ENCODE measurements around the gene MMP20. TPM values are rescaled to one million over a fixed set of nuclear protein-coding genes. Genes with fewer than 3 reads are reported as not detected.
A peak's percentile ranks its signal among the peaks of the same experiment; 100 is the strongest.

The MMP20 gene, protein sequence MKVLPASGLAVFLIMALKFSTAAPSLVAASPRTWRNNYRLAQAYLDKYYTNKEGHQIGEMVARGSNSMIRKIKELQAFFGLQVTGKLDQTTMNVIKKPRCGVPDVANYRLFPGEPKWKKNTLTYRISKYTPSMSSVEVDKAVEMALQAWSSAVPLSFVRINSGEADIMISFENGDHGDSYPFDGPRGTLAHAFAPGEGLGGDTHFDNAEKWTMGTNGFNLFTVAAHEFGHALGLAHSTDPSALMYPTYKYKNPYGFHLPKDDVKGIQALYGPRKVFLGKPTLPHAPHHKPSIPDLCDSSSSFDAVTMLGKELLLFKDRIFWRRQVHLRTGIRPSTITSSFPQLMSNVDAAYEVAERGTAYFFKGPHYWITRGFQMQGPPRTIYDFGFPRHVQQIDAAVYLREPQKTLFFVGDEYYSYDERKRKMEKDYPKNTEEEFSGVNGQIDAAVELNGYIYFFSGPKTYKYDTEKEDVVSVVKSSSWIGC
- total RNA-seq, result under 1 TPM in 1 of 3 donors, not detected in 2; 0.59 TPM

DNA sequence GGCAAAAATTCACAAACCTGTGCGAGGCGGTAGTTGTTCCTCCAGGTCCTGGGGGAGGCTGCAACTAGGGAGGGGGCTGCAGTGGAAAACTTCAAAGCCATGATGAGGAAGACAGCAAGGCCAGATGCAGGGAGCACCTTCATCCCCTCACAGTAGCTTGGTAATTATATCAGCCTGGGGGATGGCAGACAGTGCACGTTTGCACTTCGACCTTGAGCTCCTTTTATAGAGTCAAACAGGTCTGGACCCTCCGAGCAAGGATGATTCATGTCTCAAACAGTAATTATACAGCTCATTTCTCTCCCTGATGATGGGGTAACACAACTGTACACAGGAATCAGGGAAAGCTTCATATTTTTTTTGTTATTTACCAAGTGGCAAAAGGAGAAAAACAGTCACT is at the start of gene MMP20:
MMP20 (minus strand) TSS at position 156 of the 400 bp plus-strand sequence; CDS start at position 143, 13 bp downstream.
- no peaks in the 10 kb centered on the region for H3K36me3 ChIP-seq
- no peak within 1 kb of the TSS for H3K4me3 ChIP-seq
- DNase-seq (ENCODE audit: low spot score in 2 of 2), result no peak
- intact Hi-C loops (cut with DNase I; ENCODE audit: low total_unique reads), result no loop called here
- H3K27me3 ChIP-seq, result no peaks in the 10 kb centered on the region
- TF ChIP-seq, protein P1, sequence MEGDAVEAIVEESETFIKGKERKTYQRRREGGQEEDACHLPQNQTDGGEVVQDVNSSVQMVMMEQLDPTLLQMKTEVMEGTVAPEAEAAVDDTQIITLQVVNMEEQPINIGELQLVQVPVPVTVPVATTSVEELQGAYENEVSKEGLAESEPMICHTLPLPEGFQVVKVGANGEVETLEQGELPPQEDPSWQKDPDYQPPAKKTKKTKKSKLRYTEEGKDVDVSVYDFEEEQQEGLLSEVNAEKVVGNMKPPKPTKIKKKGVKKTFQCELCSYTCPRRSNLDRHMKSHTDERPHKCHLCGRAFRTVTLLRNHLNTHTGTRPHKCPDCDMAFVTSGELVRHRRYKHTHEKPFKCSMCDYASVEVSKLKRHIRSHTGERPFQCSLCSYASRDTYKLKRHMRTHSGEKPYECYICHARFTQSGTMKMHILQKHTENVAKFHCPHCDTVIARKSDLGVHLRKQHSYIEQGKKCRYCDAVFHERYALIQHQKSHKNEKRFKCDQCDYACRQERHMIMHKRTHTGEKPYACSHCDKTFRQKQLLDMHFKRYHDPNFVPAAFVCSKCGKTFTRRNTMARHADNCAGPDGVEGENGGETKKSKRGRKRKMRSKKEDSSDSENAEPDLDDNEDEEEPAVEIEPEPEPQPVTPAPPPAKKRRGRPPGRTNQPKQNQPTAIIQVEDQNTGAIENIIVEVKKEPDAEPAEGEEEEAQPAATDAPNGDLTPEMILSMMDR (IDR thresholded peaks at IDR 0.05), result no peak
- TF ChIP-seq POLR2AphosphoS5 (IDR thresholded peaks at IDR 0.05), result no peak
- no peak for TF ChIP-seq POLR2A (IDR thresholded peaks at IDR 0.05)
- no peaks in the 10 kb centered on the region for H3K4me1 ChIP-seq
- no peak within 1 kb of the TSS for H3K27ac ChIP-seq
- H3K9me3 ChIP-seq, result no peaks in the 10 kb centered on the region

DNA sequence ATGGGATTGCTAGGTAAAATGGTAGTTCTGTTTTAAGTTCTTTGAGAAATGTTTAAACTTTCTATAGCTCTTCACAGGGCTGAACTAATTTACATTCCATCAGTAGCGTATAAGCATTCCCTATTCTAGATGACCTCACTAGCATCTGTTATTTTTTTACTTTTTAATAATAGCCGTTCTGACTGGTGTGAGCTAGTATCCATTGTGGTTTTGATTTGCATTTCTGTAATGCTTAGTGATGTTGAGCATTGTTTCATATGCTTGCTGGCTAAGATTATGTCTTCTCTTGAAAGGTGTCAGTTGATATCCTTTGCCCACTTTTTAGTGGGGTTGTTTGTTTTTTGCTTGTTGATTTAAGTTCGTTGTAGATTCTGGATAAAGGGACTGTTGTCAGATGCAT is 44.5 kb upstream of the MMP20 start:
- Histone ChIP-seq H3K27ac (no peak overlapping the region), H3K4me3 (no peak overlapping the region), H3K36me3 (no peaks in the 10 kb centered on the region), H3K27me3 (no peaks in the 10 kb centered on the region), H3K4me1 (no peaks in the 10 kb centered on the region), H3K9me3 (no peaks in the 10 kb centered on the region)
- DNase-seq (ENCODE audit: low spot score in 2 of 2), result no peak
- TF ChIP-seq POLR2AphosphoS5 (IDR thresholded peaks at IDR 0.05), result no peak
- no peak for TF ChIP-seq POLR2A (IDR thresholded peaks at IDR 0.05)
- TF ChIP-seq, protein P1 (IDR thresholded peaks at IDR 0.05), result no peak
- intact Hi-C loops (cut with DNase I; ENCODE audit: low total_unique reads), result no loop called here

DNA sequence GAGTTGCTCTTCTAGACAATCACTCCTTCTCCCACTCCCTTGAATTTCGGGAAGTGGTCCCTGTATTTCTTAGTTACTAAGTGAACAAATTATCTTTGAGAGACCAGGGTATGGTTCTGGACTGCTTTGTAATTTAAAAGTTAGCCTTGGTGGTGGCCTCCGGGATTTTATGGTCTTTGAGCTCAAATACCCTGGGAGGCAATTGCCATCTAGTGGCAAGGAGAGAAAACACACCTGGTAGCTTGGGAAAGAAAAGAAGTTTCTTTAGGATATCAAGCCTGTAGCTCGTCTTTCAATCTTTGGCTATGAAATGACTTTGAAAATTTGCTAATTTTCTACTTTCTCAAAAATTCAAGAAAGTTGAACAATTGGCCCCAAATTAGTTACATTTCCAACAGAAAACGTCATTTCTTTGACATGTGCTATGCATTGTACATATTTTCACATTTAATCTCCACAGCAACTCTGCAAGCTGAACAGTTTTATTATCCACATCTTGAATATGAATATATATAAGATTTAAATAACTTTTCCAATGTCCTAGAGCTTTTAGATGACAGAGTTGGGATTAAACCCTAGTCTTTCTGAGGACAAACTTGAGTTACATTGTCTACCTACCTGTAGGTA is 41.3 kb upstream of the MMP20 start:
- H3K36me3 ChIP-seq, result no peaks in the 10 kb centered on the region
- no peak for DNase-seq (ENCODE audit: low spot score in 2 of 2)
- no peaks in the 10 kb centered on the region for H3K4me1 ChIP-seq
- H3K4me3 ChIP-seq, result no peak overlapping the region
- no peaks in the 10 kb centered on the region for H3K9me3 ChIP-seq
- no peaks in the 10 kb centered on the region for H3K27me3 ChIP-seq
- intact Hi-C loops (cut with DNase I; ENCODE audit: low total_unique reads), result no loop called here
- no peak for TF ChIP-seq POLR2AphosphoS5 (IDR thresholded peaks at IDR 0.05)
- TF ChIP-seq, protein P1 (IDR thresholded peaks at IDR 0.05), result peak; percentile 57 to 80 (median 74)
- H3K27ac ChIP-seq, result no peak overlapping the region

DNA sequence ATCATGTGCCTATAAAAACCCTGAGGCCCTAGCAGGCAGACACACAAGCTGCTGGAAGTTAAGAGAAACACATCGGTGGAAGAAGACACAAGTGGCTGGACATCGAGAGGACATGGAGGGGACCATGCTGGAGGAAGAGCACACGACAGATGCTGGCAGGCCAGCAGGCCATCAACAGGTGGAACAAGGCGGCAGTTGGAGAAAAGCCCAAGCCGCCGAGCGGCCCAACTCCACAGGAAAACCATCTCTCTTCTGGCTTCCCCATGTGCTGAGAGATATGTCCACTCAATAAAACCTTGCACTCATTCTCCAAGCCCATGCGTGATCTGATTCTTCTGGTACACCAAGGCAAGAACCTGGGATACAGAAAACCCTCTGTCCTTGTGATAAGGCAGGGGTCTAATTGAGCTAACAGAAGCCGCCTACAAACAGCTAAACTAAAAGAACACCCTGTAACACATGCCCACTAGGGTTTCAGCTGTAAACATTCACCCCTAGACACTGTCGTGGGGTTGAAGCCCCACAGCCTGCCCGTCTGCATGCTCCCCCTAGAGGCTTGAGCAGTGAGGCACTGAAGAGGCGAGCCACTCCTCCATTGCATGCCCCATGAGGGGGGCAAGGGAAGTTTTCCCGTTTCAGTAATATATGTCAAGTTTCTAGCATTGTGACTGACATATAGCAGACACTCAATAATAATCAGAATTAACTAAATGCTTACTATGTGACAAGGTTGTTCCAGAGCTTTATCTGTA is 39.0 kb upstream of the MMP20 start:
- Histone ChIP-seq H3K9me3 (no peaks in the 10 kb centered on the region), H3K27me3 (no peaks in the 10 kb centered on the region), H3K36me3 (no peaks in the 10 kb centered on the region), H3K27ac (no peak overlapping the region), H3K4me1 (no peaks in the 10 kb centered on the region), H3K4me3 (no peak overlapping the region)
- intact Hi-C loops (cut with DNase I; ENCODE audit: low total_unique reads), result no loop called here
- TF ChIP-seq POLR2A (IDR thresholded peaks at IDR 0.05) (no peak), POLR2AphosphoS5 (IDR thresholded peaks at IDR 0.05) (no peak)
- TF ChIP-seq, protein P1 (IDR thresholded peaks at IDR 0.05), result no peak
- no peak for DNase-seq (ENCODE audit: low spot score in 2 of 2)
